ENCODE measurements around the gene ARMC6. TPM values are rescaled to one million over a fixed set of nuclear protein-coding genes. Genes with fewer than 3 reads are reported as not detected.
A peak's percentile ranks its signal among the peaks of the same experiment; 100 is the strongest.

Gene ARMC6
- 10 to 100 TPM; 23.5 to 33.1 TPM for total RNA-seq
- 10 to 100 TPM; 31.2 to 33.3 TPM for polyA plus RNA-seq
- long read RNA-seq, donor 1, transcript ARMC6-202 (8 exons, 2,383 nt) = major isoform, 9 of 9 reads
- long read RNA-seq, donor 1, partial matches to known transcripts = 0 of 9 reads
- long read RNA-seq, donor 1, other reads (novel, unspliced or antisense) = 0 of 9 reads
- long read RNA-seq, donor 2, partial matches to known transcripts = 0 of 2 reads
- long read RNA-seq, donor 2, other reads (novel, unspliced or antisense) = 0 of 2 reads
- long read RNA-seq, donor 3, partial matches to known transcripts = 0 of 1 reads
- long read RNA-seq, donor 3, other reads (novel, unspliced or antisense) = 0 of 1 reads
- long read RNA-seq, donor 4, partial matches to known transcripts = 0 of 4 reads
- long read RNA-seq, donor 4, other reads (novel, unspliced or antisense) = 0 of 4 reads
- long read RNA-seq, donor 5, transcript ARMC6-202 (8 exons, 2,383 nt) = major isoform, 6 of 13 reads
- long read RNA-seq, donor 5, transcript ARMC6-206 (9 exons, 2,488 nt) = minor isoform, 5 of 13 reads
- long read RNA-seq, donor 5, partial matches to known transcripts = 0 of 13 reads
- long read RNA-seq, donor 5, other reads (novel, unspliced or antisense) = 0 of 13 reads

DNA sequence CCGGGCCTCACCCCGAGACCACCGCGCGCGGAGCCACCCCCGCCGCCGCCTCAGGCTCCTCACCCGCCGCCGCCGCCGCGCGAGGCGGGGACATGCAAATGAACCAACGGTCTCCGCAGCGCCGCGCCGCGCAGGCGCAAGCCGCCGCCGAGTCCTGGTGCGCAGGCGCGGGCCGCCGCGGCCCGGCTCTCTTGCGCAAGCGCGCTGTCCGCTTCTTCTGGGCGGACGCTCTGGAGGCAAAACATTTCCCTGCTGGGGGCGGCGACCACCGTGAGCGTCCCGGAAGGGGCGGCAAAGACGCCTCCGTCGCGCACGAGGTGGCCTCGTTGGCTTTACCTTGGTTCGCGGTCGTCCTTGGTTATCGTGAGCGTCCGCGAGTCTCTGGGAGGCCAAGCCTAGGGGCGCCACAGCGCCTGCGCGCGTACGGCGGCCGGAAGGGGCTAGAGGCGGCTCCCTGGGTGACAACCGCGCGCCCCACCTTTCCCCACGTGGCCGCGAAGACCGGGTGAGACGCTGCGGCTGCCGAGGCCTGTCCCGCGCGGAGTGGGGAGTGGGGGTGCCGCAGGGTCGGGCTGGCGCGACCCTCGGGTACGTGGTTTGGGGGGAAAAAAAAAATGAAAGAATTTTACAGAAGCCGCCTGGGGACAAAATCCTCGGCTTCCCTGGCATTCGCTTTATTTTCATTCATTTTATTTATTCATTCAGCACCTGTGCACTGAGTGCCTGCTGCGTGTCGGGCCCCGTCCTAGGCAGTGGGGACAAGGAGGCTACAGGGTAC, at the start of gene ARMC6, which contains the start of gene SUGP2:
Gene ARMC6 (plus strand): TSS at position 178 of the 778 bp plus-strand sequence. CDS start 607 bp downstream, outside the sequence.
Gene SUGP2 (minus strand): TSS at position 92 of the 778 bp plus-strand sequence. CDS start 2,446 bp downstream, outside the sequence.
- Histone ChIP-seq H3K9ac (ENCODE audit: insufficient read depth in 1 of 2, low read length in 2 of 2) (peak within 1 kb of the TSS; percentile 42 to 68), H3K9me3 (ENCODE audit: control insufficient read depth in 4 of 4, insufficient read depth in 3 of 4, low read length in 3 of 4) (peaks cover 0 to 2% (median 0%) of the 10 kb centered on the region in 4 donors), H3K36me3 (ENCODE audit: control insufficient read depth in 4 of 4, insufficient read depth in 4 of 4, low read length in 4 of 4) (peaks cover 3 to 17% (median 12%) of the 10 kb centered on the region in 4 donors), H3K27ac (ENCODE audit: low read depth in 1 of 2, low read length in 1 of 2) (peak within 1 kb of the TSS; percentile 96 to 99), H3K27me3 (ENCODE audit: control insufficient read depth in 3 of 3, insufficient read depth in 3 of 3, low read length in 2 of 3) (no peaks in the 10 kb centered on the region), H3K4me3 (peak within 1 kb of the TSS; percentile 84), H3K4me1 (ENCODE audit: control insufficient read depth in 5 of 5, insufficient read depth in 5 of 5, low read length in 5 of 5) (peaks cover 0 to 14% (median 5%) of the 10 kb centered on the region in 5 donors)
- TF ChIP-seq, protein P1, sequence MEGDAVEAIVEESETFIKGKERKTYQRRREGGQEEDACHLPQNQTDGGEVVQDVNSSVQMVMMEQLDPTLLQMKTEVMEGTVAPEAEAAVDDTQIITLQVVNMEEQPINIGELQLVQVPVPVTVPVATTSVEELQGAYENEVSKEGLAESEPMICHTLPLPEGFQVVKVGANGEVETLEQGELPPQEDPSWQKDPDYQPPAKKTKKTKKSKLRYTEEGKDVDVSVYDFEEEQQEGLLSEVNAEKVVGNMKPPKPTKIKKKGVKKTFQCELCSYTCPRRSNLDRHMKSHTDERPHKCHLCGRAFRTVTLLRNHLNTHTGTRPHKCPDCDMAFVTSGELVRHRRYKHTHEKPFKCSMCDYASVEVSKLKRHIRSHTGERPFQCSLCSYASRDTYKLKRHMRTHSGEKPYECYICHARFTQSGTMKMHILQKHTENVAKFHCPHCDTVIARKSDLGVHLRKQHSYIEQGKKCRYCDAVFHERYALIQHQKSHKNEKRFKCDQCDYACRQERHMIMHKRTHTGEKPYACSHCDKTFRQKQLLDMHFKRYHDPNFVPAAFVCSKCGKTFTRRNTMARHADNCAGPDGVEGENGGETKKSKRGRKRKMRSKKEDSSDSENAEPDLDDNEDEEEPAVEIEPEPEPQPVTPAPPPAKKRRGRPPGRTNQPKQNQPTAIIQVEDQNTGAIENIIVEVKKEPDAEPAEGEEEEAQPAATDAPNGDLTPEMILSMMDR (IDR thresholded peaks at IDR 0.05; ENCODE audit: control extremely low read depth, extremely low read depth) = no peak
- 0% methylated on average over 61 to 94 of the region's 94 CpGs for WGBS, 2 donors
- DNase-seq = peak; percentile 91 to 93 (median 93)
- peak; percentile 84 for ATAC-seq (ENCODE audit: insufficient read depth, low FRiP score)

DNA sequence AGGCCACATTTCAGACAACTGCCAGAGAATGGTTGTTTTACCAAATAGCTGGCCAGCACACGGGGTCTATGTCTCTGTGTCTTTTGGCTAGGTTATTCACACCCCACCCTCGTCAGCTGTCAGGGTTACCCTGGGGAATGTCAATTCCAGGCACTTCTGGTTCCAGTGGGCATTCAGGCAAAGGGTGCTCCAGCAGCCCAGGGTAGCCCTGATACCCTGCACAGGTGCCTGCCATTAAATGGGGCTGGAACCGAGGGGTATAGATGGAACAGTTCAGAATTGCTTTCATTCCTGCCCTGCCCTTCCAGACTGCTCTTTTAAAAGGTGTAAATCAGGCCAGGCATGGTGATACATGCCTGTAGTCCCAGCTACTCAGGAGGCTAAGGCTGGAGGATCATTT, 49.2 kb upstream of the ARMC6 start:
- ATAC-seq (ENCODE audit: insufficient read depth, low FRiP score) (no peak), DNase-seq (no peak)
- Histone ChIP-seq H3K4me3 (no peak overlapping the region), H3K27ac (ENCODE audit: low read depth in 1 of 2, low read length in 1 of 2) (no peak overlapping the region), H3K4me1 (ENCODE audit: control insufficient read depth in 5 of 5, insufficient read depth in 5 of 5, low read length in 5 of 5) (peaks cover 0 to 13% (median 0%) of the 10 kb centered on the region in 5 donors), H3K27me3 (ENCODE audit: control insufficient read depth in 3 of 3, insufficient read depth in 3 of 3, low read length in 2 of 3) (no peaks in the 10 kb centered on the region), H3K36me3 (ENCODE audit: control insufficient read depth in 4 of 4, insufficient read depth in 4 of 4, low read length in 4 of 4) (no peaks in the 10 kb centered on the region), H3K9me3 (ENCODE audit: control insufficient read depth in 4 of 4, insufficient read depth in 3 of 4, low read length in 3 of 4) (no peaks in the 10 kb centered on the region), H3K9ac (ENCODE audit: insufficient read depth in 1 of 2, low read length in 2 of 2) (no peak overlapping the region)
- TF ChIP-seq, protein P1 (IDR thresholded peaks at IDR 0.05; ENCODE audit: control extremely low read depth, extremely low read depth) = no peak
- WGBS, 2 donors = 79 to 83% methylated on average over 3 of the region's 3 CpGs

DNA sequence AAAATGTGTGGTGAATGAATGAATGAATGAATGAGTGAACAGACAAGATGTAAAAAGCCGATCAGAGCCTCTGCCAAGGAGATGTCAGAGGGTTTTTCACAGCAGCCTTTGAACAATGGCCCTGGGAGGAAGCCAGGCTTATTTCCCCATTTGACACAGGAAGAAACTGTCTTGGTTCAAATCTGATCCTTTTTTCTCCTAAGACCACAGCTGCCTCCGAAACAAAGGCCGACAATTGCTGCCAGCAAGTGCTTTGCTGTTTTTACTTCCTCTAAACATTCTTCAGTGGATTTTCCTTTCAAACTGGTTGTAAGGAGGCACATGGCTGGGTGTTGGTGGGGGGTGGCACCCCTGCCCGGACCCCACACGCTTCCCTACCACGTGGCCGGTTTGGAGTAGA, 48.1 kb upstream of the ARMC6 start:
- Histone ChIP-seq H3K4me3 (no peak overlapping the region), H3K4me1 (ENCODE audit: control insufficient read depth in 5 of 5, insufficient read depth in 5 of 5, low read length in 5 of 5) (peaks cover 0 to 18% (median 2%) of the 10 kb centered on the region in 5 donors), H3K9ac (ENCODE audit: insufficient read depth in 1 of 2, low read length in 2 of 2) (peak overlapping the region in 1 of 2 donors; percentile 17), H3K9me3 (ENCODE audit: control insufficient read depth in 4 of 4, insufficient read depth in 3 of 4, low read length in 3 of 4) (no peaks in the 10 kb centered on the region), H3K27ac (ENCODE audit: low read depth in 1 of 2, low read length in 1 of 2) (peak overlapping the region in 1 of 2 donors; percentile 54), H3K27me3 (ENCODE audit: control insufficient read depth in 3 of 3, insufficient read depth in 3 of 3, low read length in 2 of 3) (no peaks in the 10 kb centered on the region), H3K36me3 (ENCODE audit: control insufficient read depth in 4 of 4, insufficient read depth in 4 of 4, low read length in 4 of 4) (no peaks in the 10 kb centered on the region)
- TF ChIP-seq, protein P1 (IDR thresholded peaks at IDR 0.05; ENCODE audit: control extremely low read depth, extremely low read depth) = no peak
- 11 to 19% methylated on average over 7 of the region's 7 CpGs for WGBS, 2 donors
- DNase-seq = peak; percentile 63 to 91 (median 80)
- no peak for ATAC-seq (ENCODE audit: insufficient read depth, low FRiP score)

Measured in lung (tissue), 16 donors.